Measurements from ENCODE around the gene L3MBTL4.
"Not testable (repeated sequence)": the region's sequence is repeated elsewhere in the genome, so short reads cannot be mapped to it uniquely, and the experiment has no call there.

L3MBTL4 gene

GRCh38 chr18:6199777-6200176, 214.9 kb downstream of the L3MBTL4 start:
- no peak for DNase-seq (ENCODE audit: low read depth, low spot score)

GRCh38 chr18:6198585-6198984, 216.1 kb downstream of the L3MBTL4 start:
- DNase-seq (ENCODE audit: low read depth, low spot score) = no peak

GRCh38 chr18:6194640-6195039, 220.1 kb downstream of the L3MBTL4 start:
- DNase-seq (ENCODE audit: low read depth, low spot score) = no peak

- DNase-seq (ENCODE audit: low read depth, low spot score) = not testable (repeated sequence)
These were observed 228.9 kb downstream of the L3MBTL4 start for GRCh38 chr18:6185782-6186181.

- DNase-seq (ENCODE audit: low read depth, low spot score) = no peak
These were observed 239.5 kb downstream of the L3MBTL4 start for GRCh38 chr18:6174983-6175745.

- DNase-seq (ENCODE audit: low read depth, low spot score) = no peak
These were observed 244.1 kb downstream of the L3MBTL4 start for GRCh38 chr18:6170604-6171003.

- no peak for DNase-seq (ENCODE audit: low read depth, low spot score)
These were observed 253.2 kb downstream of the L3MBTL4 start for GRCh38 chr18:6161549-6161948.

GRCh38 chr18:6159426-6159825, 255.3 kb downstream of the L3MBTL4 start:
- no peak for DNase-seq (ENCODE audit: low read depth, low spot score)

GRCh38 chr18:6158958-6159357, 255.8 kb downstream of the L3MBTL4 start:
- no peak for DNase-seq (ENCODE audit: low read depth, low spot score)

- no peak for DNase-seq (ENCODE audit: low read depth, low spot score)
These were observed 258.3 kb downstream of the L3MBTL4 start for GRCh38 chr18:6156446-6156845.

- DNase-seq (ENCODE audit: low read depth, low spot score) = no peak
These were observed 259.0 kb downstream of the L3MBTL4 start for GRCh38 chr18:6155707-6156106.

GRCh38 chr18:6150430-6150829, 264.3 kb downstream of the L3MBTL4 start:
- DNase-seq (ENCODE audit: low read depth, low spot score) = no peak

- DNase-seq (ENCODE audit: low read depth, low spot score) = no peak
These were observed 268.4 kb downstream of the L3MBTL4 start for GRCh38 chr18:6146307-6146661.

- no peak for DNase-seq (ENCODE audit: low read depth, low spot score)
These were observed 268.9 kb downstream of the L3MBTL4 start for GRCh38 chr18:6145645-6146306.

- DNase-seq (ENCODE audit: low read depth, low spot score) = no peak
These were observed 275.7 kb downstream of the L3MBTL4 start for GRCh38 chr18:6139007-6139406.

GRCh38 chr18:6135901-6136300, 278.8 kb downstream of the L3MBTL4 start:
- not testable (repeated sequence) for DNase-seq (ENCODE audit: low read depth, low spot score)

GRCh38 chr18:6135029-6135428, 279.7 kb downstream of the L3MBTL4 start:
- not testable (repeated sequence) for DNase-seq (ENCODE audit: low read depth, low spot score)

- no peak for DNase-seq (ENCODE audit: low read depth, low spot score)
These were observed 281.9 kb downstream of the L3MBTL4 start for GRCh38 chr18:6132751-6133368.

- DNase-seq (ENCODE audit: low read depth, low spot score) = no peak
These were observed 293.9 kb downstream of the L3MBTL4 start for GRCh38 chr18:6120820-6121279.

- no peak for DNase-seq (ENCODE audit: low read depth, low spot score)
These were observed 294.9 kb downstream of the L3MBTL4 start for GRCh38 chr18:6119761-6120160.

GRCh38 chr18:6118080-6118479, 296.6 kb downstream of the L3MBTL4 start:
- DNase-seq (ENCODE audit: low read depth, low spot score) = no peak

GRCh38 chr18:6115710-6116109, 299.0 kb downstream of the L3MBTL4 start:
- no peak for DNase-seq (ENCODE audit: low read depth, low spot score)

GRCh38 chr18:6113650-6114049, 301.1 kb downstream of the L3MBTL4 start:
- no peak for DNase-seq (ENCODE audit: low read depth, low spot score)

All from iPS DF 19.7 (cell line).